GM18873 (cell line): Measurements from ENCODE around the gene C14orf93.

Source experiments
- ATAC-seq: cut with Tn5 transposase; IDR thresholded peaks from one replicate; pipeline ENCODE4 v1.9.1; 2021; ENCODE audit warnings: mild to moderate bottlenecking, moderate library complexity, moderate number of reproducible peaks; ENCODE audit not compliant: unreplicated experiment, low FRiP score

Gene C14orf93

GRCh38 chr14:23045419-23046357 is 35.7 kb upstream of the C14orf93 start:
- no peak for ATAC-seq

- no peak for ATAC-seq
Measured at GRCh38 chr14:23044840-23045239, 34.9 kb upstream of the C14orf93 start.

- ATAC-seq = no peak
Measured at GRCh38 chr14:23043754-23044153, 33.8 kb upstream of the C14orf93 start.

- no peak for ATAC-seq
Measured at GRCh38 chr14:23043145-23043544, 33.2 kb upstream of the C14orf93 start.

- ATAC-seq = no peak
Measured at GRCh38 chr14:23042162-23042965, 32.4 kb upstream of the C14orf93 start, which contains the start of gene PSMB11. PSMB11 (plus strand) TSS chr14:23042212; CDS start chr14:23042226, 14 bp downstream.

GRCh38 chr14:23041729-23042128 is 31.8 kb upstream of the C14orf93 start:
- no peak for ATAC-seq

- ATAC-seq = no peak
Measured at GRCh38 chr14:23040100-23040499, 30.2 kb upstream of the C14orf93 start.

- ATAC-seq = no peak
Measured at GRCh38 chr14:23035303-23036144, 25.6 kb upstream of the C14orf93 start.

- ATAC-seq = peak; percentile 86
Measured at GRCh38 chr14:23034498-23035302, 24.8 kb upstream of the C14orf93 start, which contains the start of gene PSMB5. PSMB5 (minus strand) TSS chr14:23034900; CDS start chr14:23034881, 19 bp downstream.

GRCh38 chr14:23033801-23034497 is 24.0 kb upstream of the C14orf93 start:
- ATAC-seq = no peak

GRCh38 chr14:23033251-23033727 is 23.3 kb upstream of the C14orf93 start:
- no peak for ATAC-seq

GRCh38 chr14:23030936-23031335 is 21.0 kb upstream of the C14orf93 start:
- ATAC-seq = no peak

- ATAC-seq = no peak
Measured at GRCh38 chr14:23028799-23029198, 18.9 kb upstream of the C14orf93 start.

GRCh38 chr14:23025151-23025814 is 15.3 kb upstream of the C14orf93 start:
- ATAC-seq = no peak

- no peak for ATAC-seq
Measured at GRCh38 chr14:23024612-23025075, 14.7 kb upstream of the C14orf93 start.

GRCh38 chr14:23023795-23024152 is 13.8 kb upstream of the C14orf93 start:
- ATAC-seq = no peak

- no peak for ATAC-seq
Measured at GRCh38 chr14:23023022-23023794, 13.3 kb upstream of the C14orf93 start.
